Daoy (cell line): ENCODE data around the gene PRKX. TPM values are rescaled to one million over a fixed set of nuclear protein-coding genes. Genes with fewer than 3 reads are reported as not detected.
"Not testable (repeated sequence)": the region's sequence is repeated elsewhere in the genome, so short reads cannot be mapped to it uniquely, and the experiment has no call there.

Source experiments
- DNase-seq: peaks from one replicate; pipeline ENCODE4 v3.0.0-alpha.2; 2015; ENCODE audit warnings: low read depth
- total RNA-seq: library from RNA; depleted of rRNA; stranded (reverse); fragments of >200 nt; shearing (Covaris generic); gene quantifications from 2 replicates; pipeline ENCODE4 v1.2.3, GENCODE V29; 2014; rRNA removed

The PRKX gene
- total RNA-seq = 5.7 and 11.8 TPM in 2 replicates

- peak; percentile 62 for DNase-seq
These were observed at the start of gene PRKX for GRCh38 chrX:3713225-3713936. Gene PRKX (minus strand): TSS chrX:3713649. CDS start chrX:3713253, 396 bp downstream.

DNA sequence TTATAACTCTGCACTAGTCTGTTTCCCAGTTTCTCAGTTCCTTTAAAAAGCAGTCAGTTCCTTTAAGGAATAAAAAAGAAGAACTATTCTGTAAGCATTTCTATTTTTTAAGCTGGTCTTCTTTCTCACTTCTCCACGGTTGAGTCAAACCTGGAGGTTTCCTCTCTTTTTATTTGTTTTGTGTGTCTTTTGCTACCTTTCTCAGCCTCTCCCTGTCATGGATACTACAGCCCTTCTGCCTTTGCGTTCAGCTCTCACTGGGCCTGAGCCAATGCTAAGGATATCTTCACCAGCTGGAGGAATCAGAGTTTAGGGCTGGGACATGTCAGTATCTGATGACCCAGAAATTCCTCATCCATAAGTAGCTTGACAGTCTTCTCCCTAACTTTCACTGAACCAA lies 49.7 kb upstream of the PRKX start:
- no peak for DNase-seq

DNA sequence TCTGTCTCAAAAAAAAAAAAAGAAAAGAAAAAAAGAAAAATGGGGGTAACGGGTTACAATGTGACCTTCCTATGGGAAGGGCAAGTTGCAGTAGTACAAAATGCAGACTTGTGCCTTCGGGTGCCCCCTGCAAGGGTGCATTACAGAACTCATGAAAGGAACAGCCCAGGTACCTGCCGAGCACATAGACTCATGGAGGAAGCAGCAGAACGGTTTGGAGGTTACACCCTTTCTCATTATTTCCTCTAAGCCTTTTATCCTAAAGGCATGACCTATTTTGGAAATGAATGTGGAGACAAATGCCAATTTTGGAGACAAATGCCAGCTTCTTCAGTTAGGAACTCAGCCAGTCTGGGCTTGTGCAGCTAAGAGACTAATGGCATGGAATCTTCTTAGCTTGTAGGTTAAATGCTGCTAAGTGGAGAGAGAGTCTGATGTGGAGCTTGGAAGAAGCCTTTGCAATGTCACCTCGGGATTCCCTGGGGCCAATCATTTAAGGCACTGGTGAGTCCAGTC lies 44.1 kb upstream of the PRKX start:
- DNase-seq = no peak

- no peak for DNase-seq
These were observed 34.7 kb upstream of the PRKX start for GRCh38 chrX:3748052-3748559.

- no peak for DNase-seq
These were observed 30.5 kb upstream of the PRKX start for GRCh38 chrX:3743801-3744439.

- DNase-seq = not testable (repeated sequence)
These were observed 27.5 kb upstream of the PRKX start for GRCh38 chrX:3740946-3741345.

DNA sequence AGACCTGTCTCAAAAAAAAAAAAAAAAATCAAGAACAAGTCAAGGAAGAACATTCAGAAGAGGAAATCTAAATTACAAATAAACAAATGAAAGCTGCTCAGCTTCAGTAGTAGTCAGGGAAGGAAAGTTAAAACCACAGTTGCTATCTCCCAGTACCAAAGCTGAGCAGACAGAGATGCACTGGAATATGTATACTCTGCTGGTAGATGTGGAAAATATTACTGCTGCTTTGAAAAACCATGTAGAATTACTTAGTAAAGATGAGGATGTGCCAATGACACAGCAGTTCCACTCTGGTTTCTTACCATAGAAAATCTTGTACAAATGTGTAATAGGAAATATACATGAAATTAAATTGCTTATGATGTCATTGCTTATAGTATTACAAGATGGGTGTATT lies 25.1 kb upstream of the PRKX start:
- no peak for DNase-seq

GRCh38 chrX:3736536-3736935 lies 23.1 kb upstream of the PRKX start:
- peak; percentile 48 for DNase-seq

DNA sequence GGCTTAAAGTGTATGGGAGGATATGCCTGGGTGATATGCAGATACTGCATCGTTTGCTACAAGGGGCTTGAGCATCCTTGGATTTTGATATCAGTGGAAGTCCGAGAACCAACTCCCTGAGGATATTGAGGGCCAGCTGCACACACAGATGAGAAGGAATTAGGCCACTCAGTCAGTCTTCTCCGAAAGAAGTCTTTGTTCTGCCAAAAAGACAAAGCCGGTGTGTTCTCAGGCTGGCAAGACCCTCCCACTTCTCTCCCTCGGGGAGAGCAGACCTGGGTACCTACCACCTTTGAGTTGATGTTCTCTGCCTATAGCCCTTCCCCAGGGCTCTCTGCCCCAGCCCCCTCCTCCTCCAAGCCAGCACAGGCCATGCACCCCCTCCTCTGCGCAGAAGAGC lies 22.4 kb upstream of the PRKX start:
- DNase-seq = not testable (repeated sequence)

DNA sequence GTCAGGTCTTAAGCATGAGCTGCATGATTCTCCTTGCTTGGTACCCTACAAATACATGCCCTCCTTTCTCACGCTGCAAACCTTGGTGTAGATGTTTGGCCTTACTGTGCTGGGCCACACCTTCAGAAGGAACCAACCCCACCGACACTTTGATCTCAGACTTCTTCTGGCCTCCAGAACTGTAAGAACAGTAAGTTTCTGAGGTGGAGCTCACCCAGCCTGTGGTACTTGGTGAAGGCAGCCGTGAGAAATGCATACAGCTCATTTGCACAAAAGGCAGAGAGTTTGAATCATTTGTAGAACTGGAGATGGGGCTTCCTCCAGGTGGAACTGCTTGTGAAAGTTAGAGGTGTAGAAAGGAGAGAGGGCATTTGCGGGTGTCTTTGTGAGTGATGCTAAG lies 21.0 kb upstream of the PRKX start:
- DNase-seq = not testable (repeated sequence)

- DNase-seq = no peak
These were observed 19.6 kb upstream of the PRKX start for GRCh38 chrX:3733043-3733430.

GRCh38 chrX:3732326-3733042 lies 19.0 kb upstream of the PRKX start:
- DNase-seq = not testable (repeated sequence)

DNA sequence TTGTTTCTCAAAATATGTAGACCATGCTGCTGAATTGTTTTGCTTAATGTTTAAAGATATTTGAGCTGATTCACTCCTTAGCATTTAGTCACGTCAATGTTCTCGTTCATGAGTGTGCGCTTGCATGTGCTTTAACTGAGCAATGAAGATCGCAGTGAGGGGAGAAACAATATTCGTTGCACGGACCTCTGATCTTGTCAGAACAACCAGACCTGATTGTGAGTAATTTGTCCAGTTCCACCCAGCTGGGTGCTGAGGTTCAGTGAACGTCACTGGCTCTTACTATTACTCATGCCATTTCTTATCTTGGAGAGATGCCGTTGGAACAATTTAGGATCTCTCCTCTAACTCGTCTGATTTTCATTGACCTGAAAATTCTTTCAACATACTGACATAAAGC lies 15.0 kb upstream of the PRKX start:
- peak; percentile 15 for DNase-seq

GRCh38 chrX:3723460-3723859 lies 10.0 kb upstream of the PRKX start:
- DNase-seq = not testable (repeated sequence)

DNA sequence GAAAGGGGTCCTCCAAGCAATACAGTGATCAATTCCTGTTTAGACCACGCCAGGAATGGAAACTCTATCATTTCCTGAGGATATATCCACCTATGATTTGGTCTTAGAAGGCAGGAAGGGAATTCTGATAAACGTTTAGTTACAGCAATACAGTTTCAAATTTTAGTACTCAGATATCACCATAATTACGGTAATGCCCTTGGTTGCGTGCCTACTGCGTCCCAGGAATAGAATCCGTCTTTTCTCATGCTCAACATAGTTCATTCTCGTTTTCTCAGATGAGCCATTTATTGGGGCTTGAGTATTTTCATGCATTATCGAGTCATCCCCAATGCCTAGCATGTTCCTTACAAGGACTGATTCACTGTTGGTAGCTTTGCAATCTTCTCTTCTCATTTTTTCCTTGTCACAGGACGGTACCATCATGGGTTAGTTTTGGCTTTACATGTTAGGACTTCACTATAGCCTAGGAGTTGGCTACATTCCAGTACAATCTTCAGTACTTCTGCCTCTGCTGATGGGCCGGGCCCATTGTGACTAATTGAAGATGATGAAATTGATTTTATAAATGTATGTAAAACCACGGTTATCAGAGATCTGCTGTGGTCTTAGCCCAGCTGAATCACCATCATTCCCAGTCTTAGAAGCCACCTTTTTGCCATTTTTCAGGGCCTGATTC lies 4.4 kb upstream of the PRKX start:
- DNase-seq = no peak

GRCh38 chrX:3715921-3716320 lies 2.5 kb upstream of the PRKX start:
- no peak for DNase-seq

GRCh38 chrX:3714706-3715479 lies 1.4 kb upstream of the PRKX start:
- not testable (repeated sequence) for DNase-seq

DNA sequence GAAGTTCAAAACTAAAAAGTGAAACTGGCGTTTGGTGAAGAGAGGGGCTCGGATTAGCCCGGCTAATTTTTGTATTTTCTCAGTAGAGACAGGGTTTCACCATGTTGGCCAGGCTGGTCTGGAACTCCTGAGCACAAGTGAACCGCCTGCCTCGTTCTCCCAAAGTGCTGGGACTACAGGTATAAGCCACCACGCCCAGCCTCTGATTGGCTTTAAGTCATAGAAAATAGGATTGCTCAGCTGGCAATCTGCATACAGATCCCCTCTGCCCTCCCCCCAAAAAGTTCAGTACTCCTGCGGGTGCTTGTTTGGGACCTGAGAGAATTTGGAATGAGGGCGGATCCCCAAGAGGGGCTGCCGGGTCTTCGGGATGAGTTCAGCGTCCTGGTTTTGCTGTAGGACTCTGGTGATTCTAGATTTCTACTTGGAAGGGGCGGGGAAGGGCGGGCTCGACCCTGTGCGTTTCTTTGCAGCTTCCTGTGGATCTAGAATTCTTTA lies 537 bp upstream of the PRKX start:
- no peak for DNase-seq

- no peak for DNase-seq
These were observed 602 bp downstream of the PRKX start for GRCh38 chrX:3712870-3713224.

DNA sequence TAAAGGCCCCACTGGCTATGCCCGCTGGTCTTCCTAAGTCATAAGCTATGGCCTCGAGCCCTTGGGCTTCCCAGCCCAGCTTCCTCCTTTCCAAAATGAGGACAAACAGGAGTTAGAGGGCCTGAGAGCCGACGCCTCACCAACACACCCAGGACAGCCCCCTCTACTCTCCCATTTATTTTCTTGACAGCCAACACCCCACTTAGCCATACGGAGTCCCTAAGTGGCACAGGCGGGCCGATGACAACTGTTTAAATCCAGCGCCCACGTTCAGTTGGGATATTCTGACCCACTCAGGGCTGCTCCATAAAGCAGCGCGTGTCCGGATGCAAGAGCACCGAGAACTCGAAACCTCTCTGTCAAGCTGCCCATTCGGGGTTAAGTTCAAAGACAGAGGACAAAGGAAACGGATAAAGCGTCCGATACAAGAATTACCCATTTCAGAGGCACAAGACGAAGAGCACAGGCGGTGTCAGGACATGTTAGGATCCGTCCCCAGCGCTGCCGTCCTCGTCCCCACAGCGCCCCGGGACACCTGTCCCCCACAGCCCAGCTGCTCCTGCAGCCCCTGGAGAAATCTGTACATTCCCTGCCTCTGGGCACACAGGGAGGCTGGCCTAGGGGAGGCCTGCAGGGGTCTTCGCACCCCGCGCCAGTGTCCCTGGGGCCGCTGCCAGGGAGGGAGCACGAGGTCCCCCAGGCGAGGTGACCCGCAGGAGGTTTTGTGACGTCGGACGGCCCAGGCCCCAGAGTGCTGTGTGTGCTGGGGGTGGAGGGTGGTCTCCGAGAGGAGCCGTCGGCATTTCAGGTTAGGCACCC lies 1.2 kb downstream of the PRKX start:
- no peak for DNase-seq
